ENCODE data around the gene C13orf42.

C13orf42 gene

GRCh38 chr13:51065372-51066090 lies 45.5 kb downstream of the C13orf42 start:
- DNase-seq (ENCODE audit: low read depth in 2 of 2) = no peak

- no peak for DNase-seq (ENCODE audit: low read depth in 2 of 2)
Observed at GRCh38 chr13:51064753-51065152, 46.3 kb downstream of the C13orf42 start.

DNA sequence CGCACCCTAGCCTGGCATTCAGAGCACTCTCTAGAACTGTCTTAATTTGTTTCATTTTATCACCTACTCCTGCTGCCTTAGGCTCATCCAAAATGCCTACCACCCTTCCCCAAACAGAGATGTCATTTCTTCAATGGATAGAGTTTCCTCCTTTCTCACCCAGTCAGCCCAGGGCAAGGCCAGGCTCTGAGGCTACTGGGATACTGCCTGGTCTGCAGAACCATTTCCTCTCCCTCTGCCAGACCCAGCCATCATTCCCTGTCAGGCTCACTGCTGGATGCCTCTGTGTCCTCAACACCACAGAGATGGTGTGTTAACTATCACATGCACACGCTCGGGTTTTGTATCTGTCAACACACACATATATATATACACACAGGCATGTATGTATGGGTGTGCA lies 47.2 kb downstream of the C13orf42 start:
- DNase-seq (ENCODE audit: low read depth in 2 of 2) = no peak

DNA sequence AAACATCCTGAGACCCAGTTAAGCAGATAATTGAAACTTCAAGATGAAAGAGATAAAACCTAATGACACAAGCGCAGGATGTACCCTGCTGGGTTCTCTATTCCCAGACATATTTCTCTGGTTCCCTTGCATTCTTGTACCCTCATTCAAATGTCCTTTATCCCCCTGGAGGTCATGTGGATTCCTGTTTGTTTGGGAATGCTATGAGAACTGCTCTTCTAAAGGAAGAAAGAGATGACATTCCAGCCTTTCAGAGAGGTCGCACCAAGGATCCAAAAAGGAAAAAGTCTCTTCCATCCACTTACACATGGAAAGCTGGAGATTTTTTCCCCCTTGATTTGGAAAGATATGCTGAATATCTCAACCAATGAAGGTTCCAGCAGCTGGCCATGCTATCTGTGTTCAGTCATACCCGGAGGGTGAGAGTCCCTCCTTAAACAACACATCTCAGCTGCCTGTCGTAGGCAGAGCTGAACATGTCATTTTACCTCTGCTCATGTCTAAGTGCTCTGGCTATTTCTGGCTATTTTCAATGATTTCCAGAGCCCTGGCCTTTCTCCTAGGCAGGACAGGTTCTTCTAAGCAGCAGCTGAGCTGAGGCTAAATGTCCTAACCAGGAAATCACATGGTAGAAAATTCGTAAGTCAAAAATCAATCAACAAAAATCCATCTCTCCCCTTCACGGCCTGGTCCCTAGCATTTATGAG lies 52.5 kb downstream of the C13orf42 start:
- DNase-seq (ENCODE audit: low read depth in 2 of 2) = no peak

- no peak for DNase-seq (ENCODE audit: low read depth in 2 of 2)
Observed at GRCh38 chr13:51057906-51058305, 53.2 kb downstream of the C13orf42 start.

DNA sequence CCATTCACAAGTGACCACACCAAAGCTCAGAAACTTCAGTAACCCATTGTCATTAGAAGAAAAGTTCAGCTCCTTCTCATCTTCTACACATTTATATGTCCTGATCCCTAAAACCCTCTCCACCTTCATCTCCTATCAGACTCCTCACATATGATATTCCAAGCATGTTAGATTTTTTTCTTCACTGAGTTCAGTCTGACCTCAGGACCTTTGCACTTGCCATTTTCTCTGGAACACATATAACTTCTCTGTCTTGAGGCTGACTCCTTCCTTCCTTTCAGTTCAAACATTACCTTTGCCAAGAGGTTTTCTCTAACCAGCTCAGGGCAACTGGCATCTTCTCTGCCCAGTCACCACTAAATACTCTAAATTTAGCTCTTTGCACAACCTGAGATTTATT lies 54.1 kb downstream of the C13orf42 start:
- DNase-seq (ENCODE audit: low read depth in 2 of 2) = no peak

DNA sequence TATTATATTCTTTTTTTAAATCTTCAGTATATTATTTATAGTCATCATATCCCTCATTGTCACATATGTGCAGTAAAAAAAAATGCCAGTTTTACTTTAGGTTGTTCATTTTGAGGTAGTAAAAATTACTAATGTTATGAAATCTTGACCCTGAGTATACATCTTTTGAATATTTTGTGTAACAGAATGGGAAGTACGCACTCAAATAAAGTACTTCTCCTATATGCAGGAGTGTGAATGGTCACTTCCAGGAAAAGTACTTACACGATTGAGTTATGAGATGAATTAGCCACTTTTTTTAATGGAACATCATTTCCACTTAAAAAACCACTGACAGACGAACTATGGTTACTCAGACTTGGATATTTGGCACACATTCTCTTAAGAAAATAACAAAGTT lies 58.5 kb downstream of the C13orf42 start:
- DNase-seq (ENCODE audit: low read depth in 2 of 2) = no peak

DNA sequence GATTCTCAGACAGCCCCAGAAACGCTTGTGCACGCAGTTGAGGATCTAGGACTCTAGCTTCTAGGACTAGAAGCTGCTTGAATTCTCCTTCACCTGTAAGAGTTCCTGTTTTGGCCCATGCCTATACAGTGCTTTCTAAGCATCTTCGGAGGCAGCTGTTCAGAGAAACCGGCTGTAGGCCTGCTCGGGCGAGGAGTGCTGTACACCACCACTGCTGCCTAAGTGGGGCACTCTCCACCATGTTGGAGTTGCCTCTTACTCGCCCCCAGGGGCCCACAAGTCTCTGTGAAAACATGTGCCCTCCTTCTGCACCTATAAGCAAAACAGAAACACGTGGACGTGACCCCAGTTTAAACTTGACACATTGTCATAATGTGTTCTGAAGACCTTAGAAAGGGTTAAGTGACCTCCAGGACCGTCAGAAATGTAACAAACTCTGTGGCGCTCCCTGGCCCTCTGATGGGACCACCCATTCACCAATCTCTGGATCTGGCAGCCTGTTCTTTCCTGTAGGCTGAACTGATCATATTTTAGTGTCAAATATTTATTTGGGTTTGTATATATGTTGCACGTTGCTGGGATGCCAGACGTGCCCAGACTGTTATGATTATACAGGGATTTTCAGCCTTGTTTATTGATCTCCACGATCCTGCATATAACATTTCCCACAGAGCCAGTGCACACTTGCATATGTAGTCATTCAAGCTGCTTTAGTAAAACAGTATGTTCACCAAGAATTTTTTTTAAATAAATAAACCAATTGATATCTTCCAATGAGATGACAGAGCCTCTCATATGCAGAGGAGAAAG lies 60.8 kb downstream of the C13orf42 start:
- DNase-seq (ENCODE audit: low read depth in 2 of 2) = no peak

DNA sequence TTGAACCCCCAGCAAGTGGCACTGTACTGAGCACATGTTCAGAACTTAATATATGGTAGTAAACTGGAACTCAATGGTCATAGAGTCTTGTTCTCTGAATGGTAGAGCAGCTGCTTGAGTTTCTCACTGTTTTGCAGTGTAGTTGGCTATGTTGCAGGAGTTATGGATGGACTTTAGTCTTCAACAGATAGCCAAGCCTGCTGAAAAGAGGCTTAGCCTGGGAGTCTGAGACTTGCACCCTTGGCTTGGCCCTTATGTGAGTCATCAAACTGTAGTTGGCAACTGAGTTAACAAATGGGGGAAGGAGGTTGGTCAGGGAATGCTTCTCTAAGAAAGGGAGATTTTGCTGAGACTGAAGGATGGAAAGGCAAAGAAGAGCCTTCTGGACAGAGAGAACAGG lies 62.5 kb downstream of the C13orf42 start:
- DNase-seq (ENCODE audit: low read depth in 2 of 2) = no peak

GRCh38 chr13:51048166-51048461 lies 63.0 kb downstream of the C13orf42 start:
- DNase-seq (ENCODE audit: low read depth in 2 of 2) = no peak

DNA sequence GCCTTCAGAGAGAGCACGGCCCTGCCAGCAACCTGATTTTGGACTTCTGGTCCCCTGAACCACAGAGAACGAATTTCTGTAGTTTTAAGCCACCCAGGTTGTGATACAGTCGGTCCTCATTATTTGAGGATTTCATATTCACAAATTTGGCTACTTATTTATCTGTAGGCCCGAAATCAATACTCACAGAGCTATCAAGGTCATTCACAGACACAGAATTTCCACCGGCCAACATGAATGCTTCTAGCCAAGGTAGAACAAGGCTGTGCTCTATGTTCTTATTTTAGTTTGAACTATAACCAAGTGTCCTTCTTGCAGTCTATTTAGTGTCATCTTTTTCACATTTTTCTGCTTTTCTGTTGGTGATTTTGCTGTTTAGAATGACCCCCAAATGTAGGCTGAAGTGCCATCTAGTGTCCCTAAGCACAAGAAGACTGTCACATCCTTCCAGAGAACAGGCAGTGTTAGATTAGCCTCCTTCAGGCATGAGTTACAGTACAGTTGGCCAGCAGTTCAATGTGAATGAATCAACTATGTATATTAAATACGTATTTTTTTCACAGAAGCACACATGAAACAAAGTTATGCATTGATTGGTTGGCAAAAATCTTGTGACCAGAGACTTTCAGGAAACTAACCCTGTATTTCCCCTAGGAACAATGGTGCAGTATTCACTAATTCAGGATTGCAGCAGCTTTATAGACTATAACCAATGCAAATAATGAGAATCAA lies 63.5 kb downstream of the C13orf42 start:
- DNase-seq (ENCODE audit: low read depth in 2 of 2) = no peak

GRCh38 chr13:51045451-51045850 lies 65.6 kb downstream of the C13orf42 start:
- no peak for DNase-seq (ENCODE audit: low read depth in 2 of 2)

GRCh38 chr13:51044023-51044665 lies 66.9 kb downstream of the C13orf42 start:
- DNase-seq (ENCODE audit: low read depth in 2 of 2) = no peak

GRCh38 chr13:51043310-51043709 lies 67.8 kb downstream of the C13orf42 start:
- no peak for DNase-seq (ENCODE audit: low read depth in 2 of 2)

- no peak for DNase-seq (ENCODE audit: low read depth in 2 of 2)
Observed at GRCh38 chr13:51041710-51042109, 69.4 kb downstream of the C13orf42 start.

DNA sequence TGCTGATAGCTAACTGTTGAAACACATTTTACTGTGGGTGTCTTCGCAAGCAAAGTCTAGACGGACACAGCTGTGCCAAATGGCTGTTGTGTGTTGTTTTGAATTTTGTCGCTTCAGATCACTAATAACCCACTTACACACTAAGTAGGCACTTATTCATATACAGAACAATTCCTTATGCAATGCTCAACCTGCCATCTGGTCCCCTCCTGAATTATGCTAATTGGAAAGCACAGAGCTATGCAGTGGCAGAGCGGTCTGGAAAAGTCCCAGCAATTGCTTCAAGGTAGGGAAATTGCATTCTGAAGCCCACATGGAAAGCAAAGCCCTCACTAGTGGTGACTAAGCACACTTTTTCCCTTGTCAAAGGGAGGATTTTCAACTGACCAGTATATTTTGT lies 69.9 kb downstream of the C13orf42 start:
- no peak for DNase-seq (ENCODE audit: low read depth in 2 of 2)

DNA sequence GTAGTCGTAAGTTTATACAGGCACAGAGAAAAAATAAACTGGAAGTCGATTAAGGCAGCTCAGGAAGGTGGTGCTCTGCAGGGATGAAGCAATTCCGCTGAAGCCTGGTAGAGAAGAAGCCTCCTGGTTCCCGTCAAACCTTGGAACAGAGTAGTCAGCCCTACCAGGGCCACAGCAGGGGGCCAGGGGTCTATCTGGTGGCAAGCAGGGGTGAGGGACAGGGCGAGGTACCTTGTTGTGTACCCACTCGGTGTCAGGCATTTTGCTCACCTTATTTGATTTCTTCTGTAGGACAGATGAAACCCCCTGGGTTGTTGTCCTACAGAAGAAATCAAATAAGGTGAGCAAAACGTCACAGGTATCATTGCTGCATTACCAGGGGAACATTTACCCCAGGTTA lies 70.6 kb downstream of the C13orf42 start:
- no peak for DNase-seq (ENCODE audit: low read depth in 2 of 2)

DNA sequence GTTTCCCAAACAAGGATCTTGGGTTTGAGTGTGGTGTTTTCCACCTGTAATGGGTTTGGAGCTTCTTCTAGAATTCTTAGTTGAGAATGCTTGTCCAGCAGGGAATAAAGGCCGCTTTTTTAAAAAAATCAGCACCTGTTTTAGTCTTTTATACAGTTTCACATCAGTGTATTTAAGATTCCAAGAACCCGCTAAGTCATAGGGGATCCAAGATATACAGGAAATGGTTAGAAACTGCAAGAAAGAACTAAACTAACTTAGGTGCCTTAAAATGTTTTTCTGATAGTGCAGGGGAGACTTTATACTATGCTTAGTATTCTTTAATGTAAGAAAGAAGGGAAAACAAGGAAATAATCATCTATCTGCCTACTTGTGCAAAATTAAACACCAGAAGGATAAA lies 74.7 kb downstream of the C13orf42 start:
- no peak for DNase-seq (ENCODE audit: low read depth in 2 of 2)

DNA sequence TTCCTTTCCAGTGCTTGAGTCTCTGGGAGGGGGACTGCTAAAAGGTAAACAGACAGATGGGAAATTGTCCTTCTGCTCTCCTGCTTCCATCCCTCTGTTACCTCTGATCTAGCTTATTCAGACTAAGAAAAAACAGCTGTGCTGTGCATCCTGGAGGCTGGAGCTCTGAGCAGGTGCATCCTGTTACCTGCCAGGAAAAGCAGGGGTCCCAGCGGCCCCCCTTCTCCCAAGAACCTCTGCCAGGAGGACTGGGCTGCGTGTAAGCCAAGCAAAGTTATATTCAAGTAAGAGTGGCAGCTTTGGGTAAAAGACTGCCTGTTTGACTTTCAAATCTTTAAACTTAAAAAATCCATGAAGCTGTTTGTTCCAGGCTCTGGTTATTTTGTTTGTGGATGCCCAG lies 75.1 kb downstream of the C13orf42 start:
- no peak for DNase-seq (ENCODE audit: low read depth in 2 of 2)

GRCh38 chr13:51035469-51035868 lies 75.6 kb downstream of the C13orf42 start:
- no peak for DNase-seq (ENCODE audit: low read depth in 2 of 2)

DNA sequence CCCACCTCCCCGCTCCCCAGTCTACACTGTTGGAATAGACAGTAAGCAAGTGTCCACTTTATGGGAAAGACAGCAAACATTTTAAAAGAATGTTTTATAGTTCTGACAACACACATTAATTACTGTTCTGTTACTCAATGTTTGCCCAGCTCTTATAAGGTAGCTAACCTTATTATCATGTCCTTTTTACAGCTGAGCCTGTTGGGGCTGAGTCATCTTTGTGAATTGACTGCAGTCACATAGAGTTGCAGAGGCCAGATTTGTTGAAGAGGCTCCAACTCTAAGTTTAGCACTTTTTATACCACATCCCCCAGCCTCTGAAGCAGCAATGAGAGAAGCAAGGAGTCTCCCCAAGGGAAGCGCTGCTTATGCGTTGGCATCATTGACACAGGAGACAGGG lies 76.2 kb downstream of the C13orf42 start:
- no peak for DNase-seq (ENCODE audit: low read depth in 2 of 2)

Data from stimulated activated CD8-positive, alpha-beta memory T cell treated with anti-CD3 and anti-CD28 coated beads, Interleukin-2, amount 100 ng/mL, for 48 hours (primary cell).